ENCODE data around the gene DPYSL5.
"Not testable (repeated sequence)": the region's sequence is repeated elsewhere in the genome, so short reads cannot be mapped to it uniquely, and the experiment has no call there.

The DPYSL5 gene

DNA sequence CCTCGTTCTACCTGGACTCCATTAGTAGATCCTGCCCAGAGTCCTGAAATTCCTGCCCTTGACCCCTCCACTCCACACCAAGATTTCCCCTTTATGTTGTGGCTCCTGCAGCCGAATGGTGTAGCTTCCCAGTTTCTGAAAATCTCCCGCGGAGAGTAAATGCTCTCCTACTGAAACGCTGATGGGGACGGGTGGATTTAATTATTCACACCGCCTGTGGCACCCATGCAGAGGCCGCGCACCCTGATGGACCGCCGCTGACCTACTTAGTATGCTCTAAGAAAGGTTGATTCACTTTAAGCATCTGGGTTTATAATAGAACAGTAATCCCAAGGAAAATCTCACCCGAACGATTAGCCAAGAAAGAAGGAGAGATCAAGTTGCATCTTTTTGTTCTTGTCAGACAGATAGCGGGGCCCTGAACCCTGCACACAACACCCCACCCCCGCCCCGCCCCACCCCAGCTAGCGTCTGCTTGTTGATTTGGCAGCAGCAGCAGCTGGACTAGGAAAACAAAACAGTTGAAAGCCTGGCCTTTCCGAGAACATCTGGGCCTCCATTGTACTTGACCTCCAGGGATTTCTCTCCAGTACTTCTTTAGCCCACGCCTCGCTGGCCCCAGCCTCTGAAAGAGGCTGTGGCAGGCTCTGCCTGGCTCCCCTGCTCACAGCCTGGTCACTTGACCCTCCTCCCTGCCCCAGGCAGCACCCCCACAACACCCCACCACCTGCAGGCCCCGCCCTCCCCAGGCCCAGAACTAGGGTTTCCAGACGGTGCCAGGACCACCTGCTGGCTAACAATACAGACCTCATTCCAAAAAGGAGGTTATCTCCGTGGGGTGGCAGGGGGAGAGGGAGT is 53.6 kb downstream of the DPYSL5 start:
- no peak for DNase-seq (ENCODE audit: low read depth)

DNA sequence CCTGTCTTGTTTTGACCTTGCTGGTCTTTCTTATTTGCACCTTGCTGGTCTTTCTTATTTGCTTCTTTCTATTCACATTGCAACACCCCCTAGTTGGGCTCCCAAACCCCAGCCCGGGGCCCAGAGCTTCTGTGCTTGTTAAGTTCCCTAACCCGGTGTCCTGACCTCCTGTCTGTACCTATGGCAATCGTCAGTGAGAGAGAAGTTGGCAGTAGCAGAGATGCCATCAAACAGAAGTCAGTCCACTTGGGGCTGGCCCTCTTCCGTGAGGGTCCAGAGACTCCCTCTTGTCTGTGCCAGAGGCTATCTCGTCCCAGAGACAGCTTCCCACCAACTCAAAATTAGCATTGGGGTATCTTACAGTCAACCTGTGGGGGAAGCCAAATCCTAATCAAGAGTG is 55.7 kb downstream of the DPYSL5 start:
- DNase-seq (ENCODE audit: low read depth) = no peak

DNA sequence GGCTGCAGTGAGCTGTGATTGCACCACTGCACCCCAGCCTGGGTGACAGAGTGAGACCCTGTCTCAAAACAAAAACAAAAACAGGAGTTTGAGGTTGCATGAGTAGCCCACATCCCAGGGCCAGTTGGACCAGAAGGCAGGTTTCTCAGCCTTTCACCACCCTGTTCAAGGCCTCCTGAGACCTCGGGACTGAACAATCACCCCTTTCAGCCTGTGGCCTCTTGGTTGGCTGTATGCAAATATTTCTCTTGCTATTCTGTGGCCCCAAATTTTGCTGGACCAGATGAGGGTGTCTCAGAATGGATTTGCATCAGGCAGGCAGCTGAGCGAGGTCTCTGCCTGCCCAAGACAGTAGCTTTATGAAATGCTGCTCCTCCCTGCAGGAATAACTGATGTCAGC is 56.9 kb downstream of the DPYSL5 start:
- DNase-seq (ENCODE audit: low read depth) = no peak

DNA sequence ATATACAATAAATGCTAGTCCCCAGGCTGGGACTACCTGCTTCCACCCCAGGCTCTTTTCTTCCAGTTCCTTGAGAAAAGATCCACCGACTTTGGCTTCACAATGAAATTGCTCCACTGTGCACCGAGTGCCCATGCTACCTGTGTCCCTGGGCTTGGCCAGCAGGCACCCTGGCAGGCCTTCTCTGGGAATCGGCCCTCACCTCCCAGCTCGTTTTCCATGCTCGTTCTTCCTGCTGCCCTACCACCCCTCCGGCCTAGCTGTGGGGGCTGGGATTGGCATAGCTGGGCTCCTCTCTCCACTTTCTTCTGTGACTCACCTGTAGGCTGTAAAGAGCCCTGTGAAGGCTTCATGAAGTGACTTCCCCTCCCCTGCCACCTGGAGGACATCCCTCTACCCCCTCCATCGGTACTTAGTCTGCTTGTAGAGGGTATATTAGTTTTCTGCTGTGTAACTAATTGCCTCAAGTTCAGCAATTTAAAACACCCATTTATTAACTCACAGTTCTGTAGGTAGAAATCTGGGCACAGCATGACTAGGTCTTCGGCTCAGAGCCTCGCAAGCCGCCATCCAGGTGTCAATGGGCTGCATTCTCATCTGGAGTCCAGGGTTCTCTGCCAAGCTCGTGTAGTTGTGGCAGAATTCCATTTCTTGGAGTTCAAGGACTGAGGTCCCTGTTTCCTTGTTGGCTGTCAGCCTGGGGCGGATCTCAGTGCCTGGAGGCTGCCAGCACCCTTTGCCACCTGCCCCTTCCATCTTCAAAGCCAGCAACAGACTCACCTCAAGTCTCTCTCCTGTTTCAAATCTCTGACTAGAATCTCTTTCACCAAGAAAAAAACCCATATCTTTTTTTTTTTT is 57.6 kb downstream of the DPYSL5 start:
- no peak for DNase-seq (ENCODE audit: low read depth)

DNA sequence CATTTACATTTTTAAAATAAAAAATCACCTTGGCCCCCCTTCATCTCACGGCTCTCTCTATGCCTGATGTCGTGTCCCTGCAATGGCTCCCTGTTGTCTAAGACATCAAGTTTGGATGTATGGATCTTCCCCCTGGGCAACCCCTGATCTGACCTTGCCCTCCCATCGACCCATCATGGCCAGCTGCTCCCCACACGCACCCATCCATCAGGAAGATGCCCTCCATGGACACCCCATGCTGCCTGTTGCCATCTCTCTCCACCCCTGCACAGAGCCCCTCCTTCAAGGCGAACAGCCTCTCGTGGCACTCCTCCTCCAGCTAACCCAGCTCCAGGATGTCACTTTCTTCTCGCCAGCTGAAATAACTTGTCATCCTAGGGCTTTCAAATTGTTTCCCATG is 59.5 kb downstream of the DPYSL5 start:
- DNase-seq (ENCODE audit: low read depth) = no peak

DNA sequence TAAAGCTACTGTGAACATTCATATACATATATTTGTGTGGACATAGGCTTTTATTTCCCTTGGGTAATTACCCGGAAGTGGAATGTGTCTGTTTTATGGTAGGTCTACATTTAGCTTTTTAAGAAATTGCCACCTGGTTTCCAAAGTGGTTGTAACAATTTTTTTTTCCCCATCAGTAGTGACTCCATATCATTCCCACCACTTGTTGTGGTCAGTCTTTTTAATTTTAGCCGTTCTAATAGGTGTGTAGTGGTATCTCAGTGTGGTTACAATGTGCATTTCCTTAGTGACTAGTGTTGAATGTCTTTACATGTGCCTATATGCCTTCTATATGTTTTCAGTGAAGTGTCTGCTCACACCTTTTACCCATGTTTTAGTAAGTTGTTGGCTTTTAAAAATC is 62.2 kb downstream of the DPYSL5 start:
- no peak for DNase-seq (ENCODE audit: low read depth)

DNA sequence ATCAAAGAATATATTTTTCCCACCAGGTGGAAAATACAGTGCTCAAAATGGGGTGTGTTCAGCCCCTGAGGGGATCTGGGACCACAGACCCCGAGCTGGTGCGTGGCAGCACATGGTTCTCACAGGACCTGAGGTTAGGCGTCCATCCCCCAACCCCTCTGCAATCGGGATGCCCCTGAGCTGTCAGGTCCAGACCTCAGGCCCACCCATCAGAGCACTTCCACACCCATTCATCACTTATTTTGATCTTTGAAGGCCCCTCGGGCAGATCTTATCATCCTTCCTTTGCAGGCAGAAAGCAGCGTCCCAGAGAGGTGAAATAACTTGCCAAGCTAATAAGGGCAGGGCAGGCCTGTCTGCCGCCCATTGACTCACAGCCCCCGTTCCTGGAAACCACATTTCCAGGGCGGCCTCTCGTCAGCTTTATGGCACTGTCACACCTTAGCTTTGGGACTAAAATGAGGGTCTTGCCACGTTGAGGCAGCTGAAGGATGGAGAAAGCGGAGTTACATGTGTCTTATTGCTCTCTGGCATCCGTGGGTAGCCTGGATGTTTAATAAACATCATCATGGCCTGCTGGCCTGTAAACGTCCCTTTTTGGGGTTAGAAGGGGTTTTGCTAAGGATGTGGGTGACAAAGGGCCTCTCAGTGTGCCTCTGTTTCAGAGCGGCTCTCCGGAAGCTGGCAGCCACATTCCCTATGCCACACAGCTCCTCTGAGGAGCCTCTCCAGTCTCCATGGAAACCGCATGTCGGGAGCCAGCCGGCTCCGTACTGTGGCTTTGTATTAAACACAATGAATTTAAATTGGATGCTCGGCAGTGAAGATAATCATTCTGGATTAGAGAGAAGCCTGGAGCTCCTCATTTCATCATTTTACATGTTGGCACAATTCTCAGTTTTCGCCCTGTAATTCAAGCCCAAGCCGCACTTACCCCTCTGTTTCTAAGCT is 64.3 kb downstream of the DPYSL5 start:
- DNase-seq (ENCODE audit: low read depth) = no peak

DNA sequence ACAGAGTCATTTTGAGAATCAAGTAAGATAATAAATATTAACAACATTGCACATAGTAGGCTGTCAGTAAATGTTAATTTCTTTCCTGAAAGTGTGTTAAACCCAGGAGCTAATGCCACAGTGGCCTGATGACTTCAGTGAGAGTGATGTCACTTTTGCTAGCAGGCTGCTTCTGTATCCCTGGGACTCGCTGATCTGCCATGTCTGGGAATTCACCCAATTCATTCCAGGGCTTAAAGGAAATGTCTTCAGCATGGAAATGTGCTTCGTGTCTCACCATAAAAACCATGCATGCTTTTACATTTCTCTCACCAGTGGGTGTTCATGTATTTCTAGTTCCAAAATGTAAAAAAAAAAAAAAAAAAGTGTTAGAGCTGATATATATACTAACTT is 65.7 kb downstream of the DPYSL5 start:
- peak; percentile 43 for DNase-seq (ENCODE audit: low read depth)

DNA sequence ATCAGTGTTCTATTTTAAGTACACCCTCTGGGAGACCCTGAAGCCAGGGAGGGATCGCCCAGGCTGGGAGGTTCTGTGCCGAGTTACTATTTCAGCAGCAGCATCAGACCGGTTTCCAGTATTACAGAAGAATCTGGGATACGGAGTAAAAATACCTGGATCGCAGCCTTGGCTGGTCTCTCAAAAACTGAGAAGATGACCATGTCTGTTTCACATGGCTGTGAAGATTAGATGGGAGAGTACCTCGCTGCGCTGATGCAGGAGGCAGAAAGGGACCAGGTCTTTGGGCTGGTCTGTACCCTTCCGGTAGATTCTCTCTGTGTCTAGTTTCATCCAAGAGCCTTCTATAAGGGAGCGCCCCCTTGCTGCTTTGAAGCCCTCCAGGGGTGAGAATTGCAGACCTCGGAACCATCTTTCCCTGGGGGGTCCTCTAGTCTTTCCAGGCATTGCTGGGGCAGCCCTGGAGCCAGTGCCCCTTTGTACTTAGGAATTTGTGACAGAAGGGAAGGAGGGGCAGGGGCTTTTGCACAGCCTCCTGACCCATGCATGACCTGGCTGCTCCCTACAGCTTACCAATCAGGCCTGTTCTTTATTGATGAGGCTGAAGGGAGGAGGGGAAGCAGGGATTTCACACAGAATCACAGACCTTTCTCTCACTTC is 66.2 kb downstream of the DPYSL5 start:
- DNase-seq (ENCODE audit: low read depth) = no peak

DNA sequence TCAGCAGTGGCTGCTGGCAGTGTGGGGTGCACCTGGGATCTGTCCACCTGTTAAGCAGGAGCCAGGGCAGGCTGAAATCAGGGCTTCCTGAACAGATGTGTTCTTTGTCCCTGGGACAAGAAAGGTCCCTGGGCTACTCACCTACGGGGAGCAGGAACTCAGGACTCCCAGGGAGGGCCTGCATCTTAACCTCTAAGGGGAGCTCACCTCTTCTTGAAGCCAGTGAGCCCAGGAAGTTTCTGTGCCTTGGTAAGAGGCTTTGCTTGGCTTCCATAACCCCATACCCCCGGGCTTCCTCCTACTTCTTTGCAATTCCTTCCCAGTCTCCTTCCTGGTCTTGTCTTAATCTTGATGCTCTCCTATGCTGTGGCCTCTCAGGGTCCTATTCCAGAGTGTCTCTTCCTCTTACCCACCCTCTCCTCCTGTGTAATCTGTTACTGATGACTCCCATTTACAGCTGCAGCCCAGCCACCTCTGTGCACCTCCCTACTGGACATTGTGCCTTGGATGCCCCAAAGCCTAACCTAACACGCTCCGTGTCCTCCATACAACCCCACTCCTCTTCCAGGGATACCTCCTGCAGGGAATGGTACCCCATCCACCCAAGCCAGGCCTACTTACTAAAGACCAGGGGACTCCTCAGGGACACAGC is 66.9 kb downstream of the DPYSL5 start:
- DNase-seq (ENCODE audit: low read depth) = no peak

DNA sequence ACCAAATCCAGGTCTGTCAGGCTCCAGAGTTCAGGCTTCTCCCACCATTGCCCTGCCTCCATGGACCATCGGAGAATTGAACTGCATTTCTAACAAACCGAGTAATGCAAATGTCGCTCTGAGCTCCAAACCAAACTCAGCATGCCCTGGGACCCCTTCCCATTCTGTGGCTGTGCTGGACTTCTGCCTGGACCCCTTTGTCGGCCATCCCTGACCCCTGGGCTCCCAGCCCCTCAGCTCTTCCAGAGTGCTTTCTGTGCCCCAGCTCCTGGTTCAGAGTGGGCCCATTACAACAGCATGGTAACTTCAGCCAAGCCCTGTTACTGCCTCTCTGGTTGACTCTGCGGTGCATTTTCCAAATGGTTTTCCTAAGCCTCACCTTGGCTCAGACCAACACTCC is 67.4 kb downstream of the DPYSL5 start:
- no peak for DNase-seq (ENCODE audit: low read depth)

DNA sequence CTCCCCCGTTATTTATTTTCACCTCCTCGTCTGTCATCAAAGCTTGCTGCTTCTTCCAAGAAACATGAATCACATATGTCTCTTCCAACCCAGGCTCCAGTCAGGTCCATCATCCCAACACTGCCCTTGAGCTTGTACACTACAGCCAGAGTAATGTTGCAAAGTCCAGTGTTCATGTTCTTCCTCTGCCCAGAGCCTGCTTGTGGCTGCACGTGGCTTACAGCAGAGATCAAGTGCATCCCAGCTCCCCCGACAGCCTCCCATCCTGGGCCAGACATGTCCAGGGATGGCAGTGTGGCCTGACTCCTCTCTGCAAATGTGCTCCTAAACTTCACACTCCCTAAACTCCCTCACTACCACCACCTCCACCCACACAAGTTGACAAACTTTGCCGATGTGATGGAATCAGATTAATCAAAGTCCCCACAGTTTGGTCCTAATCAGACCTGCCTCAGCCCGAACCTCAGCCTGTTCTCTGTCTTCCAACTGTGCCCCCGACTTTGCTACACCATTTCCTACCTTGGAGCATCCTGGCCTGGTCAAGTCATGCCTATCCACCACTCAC is 68.3 kb downstream of the DPYSL5 start:
- no peak for DNase-seq (ENCODE audit: low read depth)

DNA sequence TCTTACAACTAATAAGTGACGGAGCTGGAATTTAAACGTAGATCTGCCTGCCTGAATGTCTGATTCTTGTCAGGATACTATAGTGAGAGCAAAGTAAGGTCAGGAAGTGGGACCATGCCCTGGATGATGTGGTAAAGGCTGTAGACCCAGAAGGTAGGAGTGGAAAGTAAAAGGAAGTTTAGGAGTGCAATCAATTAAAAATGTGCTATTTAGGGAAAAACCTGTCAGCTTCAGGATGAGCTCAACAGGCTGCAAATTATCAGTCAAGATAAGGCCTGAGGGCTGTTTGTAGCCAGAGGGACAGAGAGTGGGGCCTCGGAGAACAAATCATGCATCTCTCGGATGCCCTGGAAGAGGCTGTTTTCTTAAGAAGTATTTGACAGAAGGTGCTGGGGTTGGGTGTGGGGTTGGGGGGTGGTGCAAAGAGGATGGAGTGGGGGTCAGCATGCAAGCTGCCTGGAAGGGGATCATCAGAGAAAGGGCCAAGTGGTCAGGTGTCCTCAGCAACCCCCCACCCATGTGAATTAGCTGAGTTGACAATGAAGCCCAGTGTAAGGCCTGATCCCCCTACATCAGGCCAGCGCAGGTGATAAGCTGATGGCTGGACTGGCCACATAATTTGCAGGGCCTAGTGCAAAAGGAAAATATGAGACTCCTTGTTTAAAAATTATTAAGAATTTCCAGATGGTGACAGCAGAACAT is 69.4 kb downstream of the DPYSL5 start:
- DNase-seq (ENCODE audit: low read depth) = no peak

DNA sequence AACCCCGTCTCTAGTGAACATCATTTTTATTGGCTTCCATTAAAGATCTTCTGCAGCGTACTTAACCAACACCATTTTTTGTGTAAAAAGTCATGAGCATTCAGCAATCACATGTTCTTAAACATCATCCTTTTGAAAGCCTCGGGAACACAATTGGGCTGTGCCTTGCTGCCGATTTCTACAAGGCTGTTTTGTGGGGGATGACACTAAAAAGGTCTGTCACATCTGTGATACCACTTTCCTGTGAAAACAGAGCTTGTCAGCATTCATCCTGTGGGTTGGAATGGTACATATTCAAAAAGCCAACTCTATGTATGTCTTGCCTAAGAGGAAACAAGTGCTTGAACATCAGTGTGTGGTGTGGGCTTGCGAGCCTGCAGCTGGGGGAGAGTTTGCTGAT is 73.4 kb downstream of the DPYSL5 start:
- no peak for DNase-seq (ENCODE audit: low read depth)

DNA sequence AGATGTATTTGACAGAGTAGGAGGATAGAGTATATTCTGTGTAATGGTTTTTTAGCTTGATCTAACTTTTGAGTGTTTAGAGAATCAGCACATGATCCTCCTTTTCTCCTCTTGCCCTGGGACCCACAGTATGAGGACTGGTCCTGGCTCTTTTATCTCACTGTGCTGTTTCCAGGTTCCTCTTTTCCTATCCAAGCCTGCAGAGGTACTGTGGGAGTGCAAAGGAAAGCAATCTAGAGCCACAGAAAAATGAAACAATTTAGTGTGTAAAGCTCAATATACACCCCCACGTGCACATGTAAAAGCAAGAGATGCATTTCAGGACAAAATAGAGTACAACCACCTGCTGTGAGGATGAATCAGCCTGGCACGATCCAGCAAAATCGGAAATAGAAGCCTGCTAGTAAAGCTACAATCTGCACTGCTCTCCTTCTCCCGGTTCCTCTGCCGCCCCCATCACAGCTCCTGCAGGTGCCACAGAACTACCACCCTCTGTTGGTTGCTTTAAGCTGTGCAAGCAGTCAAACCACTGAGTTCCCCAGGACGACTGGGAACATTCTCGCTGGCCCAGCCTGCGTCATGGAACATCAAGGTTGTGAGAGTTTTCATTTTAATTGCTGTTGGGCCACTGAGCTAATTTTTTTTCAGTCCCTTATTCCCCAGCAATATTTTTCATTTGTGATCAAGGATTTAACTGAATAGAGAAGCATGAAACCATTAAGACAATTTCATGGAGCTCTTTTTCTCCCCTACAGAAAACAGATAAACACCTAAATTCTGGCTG is 74.7 kb downstream of the DPYSL5 start:
- DNase-seq (ENCODE audit: low read depth) = no peak

DNA sequence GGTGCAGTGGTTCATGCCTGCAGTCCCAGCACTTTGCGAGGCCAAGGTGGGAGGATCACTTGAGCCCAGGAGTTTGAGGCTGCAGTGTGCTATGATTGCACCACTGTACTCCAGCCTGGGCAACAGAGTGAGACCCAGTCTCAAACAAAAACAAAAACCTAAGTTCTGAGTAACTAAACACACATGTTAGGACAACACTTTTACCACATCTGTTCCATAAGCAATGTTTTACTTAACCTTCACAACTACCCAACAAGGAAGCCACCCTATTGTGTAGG is 75.2 kb downstream of the DPYSL5 start:
- DNase-seq (ENCODE audit: low read depth) = not testable (repeated sequence)

DNA sequence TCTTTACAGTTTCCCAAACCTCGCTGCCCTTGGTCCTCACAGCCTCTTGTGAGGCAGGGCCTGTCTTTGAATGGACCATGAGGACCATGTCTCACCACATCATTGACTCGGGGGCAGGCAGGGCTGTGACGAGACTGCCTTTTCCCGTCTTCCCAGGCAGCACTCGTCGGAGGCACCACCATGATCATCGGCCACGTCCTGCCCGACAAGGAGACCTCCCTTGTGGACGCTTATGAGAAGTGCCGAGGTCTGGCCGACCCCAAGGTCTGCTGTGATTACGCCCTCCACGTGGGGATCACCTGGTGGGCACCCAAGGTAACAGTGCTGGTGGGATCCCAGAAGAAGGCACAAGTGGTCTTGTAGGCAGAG is 76.8 kb downstream of the DPYSL5 start:
- DNase-seq (ENCODE audit: low read depth) = no peak

DNA sequence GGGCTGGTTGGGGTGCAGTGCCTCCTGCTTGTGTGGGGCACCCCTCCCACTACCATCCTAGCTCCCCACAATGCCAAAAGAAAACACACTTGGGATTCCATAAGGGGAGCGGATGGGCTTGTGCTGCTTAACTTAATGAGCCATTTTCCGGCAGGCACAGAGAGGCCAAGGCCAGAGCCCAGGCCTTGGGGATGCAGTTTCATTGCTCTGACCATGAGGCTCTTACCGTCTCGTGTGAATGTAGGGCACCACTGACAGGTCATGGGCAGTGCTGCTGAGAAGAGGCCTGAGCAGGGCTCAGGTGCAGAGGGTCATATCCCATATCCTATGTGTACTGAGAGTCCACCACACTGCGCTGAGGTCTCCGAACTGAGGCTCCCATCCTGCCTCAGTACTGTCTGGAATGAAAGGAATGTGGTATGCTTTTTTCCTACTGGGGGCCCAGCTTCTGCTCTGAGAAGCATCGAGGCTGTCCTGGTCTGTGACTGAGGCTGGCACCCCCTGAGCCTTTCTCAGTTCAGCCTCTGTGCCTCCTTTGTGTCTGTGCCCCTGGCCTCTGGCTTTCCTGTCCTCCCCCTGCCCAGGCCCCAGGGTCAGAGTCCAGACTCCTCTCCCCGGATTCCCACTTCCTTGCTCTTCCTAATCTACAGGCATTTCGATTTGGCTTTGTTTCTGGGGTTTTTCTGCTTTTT is 77.3 kb downstream of the DPYSL5 start:
- no peak for DNase-seq (ENCODE audit: low read depth)

DNA sequence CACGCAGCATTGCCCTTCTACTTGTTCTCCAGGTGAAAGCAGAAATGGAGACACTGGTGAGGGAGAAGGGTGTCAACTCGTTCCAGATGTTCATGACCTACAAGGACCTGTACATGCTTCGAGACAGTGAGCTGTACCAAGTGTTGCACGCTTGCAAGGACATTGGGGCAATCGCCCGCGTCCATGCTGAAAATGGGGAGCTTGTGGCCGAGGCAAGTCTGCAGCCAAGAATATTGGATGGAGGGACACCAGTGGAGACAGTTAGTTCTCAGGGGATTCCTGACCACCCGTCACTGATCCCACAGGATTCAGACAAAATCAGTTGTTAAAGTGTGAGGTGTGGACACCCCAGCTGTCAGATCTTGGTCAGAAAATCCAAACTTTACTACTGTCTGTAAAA is 79.3 kb downstream of the DPYSL5 start:
- no peak for DNase-seq (ENCODE audit: low read depth)

All from GM04504 (cell line).